Fibroblast of lung (primary cell): ENCODE measurements around the gene C12orf56.

Experiments
- CTCF ChIP-seq, 2 donors: IDR thresholded peaks in 1 of 2; conservative IDR thresholded peaks in 1 of 2; 1 replicate in 1 of 2; 2 replicates in 1 of 2; pipeline ENCODE4 v1.5.1; 2011 to 2012; ENCODE audit warnings: low read length in 2 of 2, control low read depth in 1 of 2, inconsistent platforms in 1 of 2, low read depth in 1 of 2, mild to moderate bottlenecking in 1 of 2
- EZH2 ChIP-seq: IDR thresholded peaks from 2 replicates; pipeline ENCODE4 v1.5.1; 2012; ENCODE audit warnings: low read length, control low read depth, mild to moderate bottlenecking; ENCODE audit errors: missing control alignments

- TF ChIP-seq CTCF (conservative IDR thresholded peaks at IDR 0.05 in 1 of 2, IDR thresholded peaks at IDR 0.05 in 1 of 2; ENCODE audit: low read depth in 1 of 2, low read length in 2 of 2) (no peak), EZH2 (no peak)
Measured at GRCh38 chr12:64232196-64232595, 158.4 kb downstream of the C12orf56 start.
